ENCODE measurements around the gene COBLL1.

Gene COBLL1

DNA sequence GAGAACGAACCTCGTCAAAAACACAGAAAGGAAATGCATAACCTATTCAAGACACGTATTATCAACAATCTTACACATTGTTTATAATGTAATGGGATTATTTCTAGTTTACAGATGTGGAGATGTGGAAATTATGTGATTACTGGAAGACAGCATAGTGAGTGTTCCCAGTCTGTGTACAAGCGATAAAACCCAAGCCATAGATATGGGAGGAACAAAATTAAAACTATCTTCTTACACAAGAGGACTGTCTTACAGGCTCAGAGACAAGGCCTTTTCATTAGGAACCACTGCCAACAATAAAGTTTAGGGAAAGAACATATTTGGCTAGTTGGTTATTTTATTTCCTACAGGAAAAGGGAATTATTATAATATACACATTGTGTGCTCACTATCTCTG, 20.3 kb downstream of the COBLL1 start:
- DNase-seq: no peak

DNA sequence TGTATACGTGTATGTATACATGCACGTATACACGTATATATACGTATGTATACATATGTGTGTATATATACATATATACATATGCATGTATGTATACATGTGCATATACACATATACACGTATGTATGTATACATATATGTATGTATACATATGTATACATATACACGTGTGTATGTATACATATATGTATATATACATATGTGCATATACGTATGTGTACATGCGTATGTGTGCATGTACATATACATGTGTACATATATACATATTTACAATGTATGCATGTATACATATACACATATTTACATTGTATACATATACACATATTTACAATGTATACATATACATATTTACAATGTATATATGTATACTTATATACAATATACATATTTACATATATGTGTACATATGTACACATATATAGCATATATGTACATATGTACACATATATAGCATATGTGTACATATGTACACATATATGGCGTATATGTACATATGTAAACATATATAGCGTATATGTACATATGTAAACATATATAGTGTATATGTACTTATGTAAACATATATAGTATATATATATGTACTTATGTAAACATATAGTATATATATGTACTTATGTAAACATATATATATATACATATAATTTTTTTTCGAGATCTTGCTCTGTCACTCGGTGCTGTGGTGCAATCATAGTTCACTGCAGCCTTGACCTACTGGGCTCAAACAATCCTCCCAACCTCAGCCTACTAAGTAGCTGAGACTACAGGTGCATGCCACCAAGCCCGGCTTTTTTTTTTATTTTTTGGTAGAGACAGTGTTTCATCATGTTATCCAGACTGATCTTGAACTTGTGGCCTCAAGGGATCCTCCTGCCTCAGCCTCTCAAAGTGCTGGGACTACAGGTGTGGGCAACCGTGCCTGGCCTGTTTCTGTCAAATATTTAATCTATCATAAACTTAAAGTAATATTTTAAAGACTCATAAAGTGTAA, 23.2 kb downstream of the COBLL1 start:
- DNase-seq: no peak

DNA sequence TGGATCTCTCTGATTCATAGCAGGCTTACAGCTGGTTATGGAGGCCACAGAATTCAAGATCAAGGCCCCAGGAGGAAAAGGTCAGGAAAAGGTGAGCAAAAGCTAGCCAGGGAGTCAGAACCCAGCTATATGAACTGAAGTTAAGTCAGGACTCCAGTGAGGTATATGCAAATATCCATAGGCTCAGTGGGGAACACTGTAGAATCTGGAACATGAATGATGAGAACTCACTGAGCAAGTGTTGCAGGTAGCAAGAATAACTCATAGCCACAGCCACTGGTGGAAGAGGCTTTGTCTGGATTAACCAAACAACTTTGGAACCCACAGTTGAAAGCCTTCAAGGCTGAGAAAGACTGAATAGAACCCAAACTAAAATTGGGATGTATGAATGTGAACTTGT, 24.7 kb downstream of the COBLL1 start:
- DNase-seq: no peak

DNA sequence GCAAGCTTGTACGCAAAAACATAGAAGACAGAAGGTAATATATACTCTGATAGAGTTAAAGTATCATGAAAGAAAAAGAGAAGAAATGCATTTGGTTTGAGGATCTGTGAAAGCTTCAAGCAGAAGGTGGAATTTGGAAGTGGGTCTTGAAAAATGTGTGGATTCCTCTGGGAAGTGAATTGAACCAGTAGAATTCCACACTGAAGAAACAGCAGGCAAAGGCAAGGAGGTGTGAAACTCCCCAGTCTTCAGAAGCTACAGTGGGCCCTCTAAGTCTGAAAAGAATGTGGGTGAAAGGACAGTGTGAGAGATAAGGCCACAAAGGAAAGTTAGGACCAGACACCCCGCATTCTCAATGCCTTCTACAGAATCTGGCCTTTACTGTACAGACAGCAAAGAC, 25.6 kb downstream of the COBLL1 start:
- no peak for DNase-seq

DNA sequence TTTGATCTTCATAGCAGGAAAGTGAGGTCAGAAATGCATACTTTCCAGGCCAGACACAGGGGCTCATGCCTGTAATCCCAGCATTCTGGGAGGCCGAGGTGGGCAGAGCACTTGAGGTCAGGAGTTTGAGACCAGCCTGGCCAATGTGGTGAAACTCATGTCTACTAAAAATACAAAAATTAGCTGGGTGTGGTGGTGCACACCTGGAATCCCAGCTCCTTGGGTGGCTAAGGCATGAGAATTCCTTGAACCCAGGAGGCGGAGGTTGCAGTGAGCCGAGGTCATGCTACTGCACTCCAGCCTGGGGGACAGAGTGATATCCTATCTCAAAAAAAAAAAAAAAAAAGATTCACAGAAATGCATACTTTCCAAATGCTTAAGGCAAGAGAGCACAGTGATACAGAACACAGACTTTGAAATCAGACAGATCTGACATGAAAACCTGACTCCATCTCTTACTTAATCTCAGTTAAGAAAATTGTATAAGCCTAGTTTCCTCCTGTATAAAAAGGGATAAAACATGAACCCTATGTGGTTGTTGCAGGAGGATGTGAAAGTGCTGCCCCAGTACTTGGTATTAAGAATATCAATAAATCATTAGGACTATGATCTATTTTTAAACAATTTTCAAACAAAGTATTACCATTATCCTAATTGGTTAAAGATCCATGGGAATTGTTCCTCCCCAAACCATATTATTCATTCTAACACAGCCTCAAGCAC, 26.4 kb downstream of the COBLL1 start:
- no peak for DNase-seq

DNA sequence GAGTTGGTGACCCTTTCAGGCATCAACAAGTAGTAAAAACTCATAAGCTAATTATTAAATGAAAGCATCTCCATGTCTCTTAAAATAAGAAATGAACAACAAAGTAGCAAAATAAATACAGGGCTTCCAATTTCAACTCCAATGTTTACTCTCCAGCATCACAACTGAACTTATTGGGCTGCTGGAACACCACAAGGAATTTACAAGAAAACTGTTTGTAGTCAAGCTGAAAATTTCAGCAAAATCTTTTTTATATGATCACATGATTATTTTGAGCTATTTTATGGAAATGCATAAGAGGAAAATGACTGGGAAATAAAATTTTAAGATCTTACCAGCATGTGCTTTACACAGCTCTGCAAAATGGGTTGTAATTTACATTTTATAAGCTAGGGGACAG, 28.1 kb downstream of the COBLL1 start:
- DNase-seq: no peak

DNA sequence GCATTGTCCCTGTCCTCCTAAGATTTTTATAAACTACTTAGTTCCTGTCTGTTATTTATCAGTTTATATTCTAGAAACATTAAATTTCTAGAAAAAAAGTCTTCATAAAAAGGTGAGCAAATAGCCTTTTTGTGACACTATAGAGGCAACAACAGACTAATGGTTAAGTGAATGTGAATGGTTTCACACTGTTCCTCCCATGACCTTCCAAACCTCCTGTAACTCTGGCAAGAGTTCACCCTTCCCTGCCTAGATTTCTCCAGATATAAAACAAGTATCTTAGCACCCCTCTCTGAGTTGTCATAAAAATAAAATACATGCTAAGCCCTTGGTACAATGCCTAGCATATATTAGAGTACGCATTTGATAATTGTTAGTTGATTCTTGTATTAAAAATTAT, 29.2 kb downstream of the COBLL1 start:
- no peak for DNase-seq

DNA sequence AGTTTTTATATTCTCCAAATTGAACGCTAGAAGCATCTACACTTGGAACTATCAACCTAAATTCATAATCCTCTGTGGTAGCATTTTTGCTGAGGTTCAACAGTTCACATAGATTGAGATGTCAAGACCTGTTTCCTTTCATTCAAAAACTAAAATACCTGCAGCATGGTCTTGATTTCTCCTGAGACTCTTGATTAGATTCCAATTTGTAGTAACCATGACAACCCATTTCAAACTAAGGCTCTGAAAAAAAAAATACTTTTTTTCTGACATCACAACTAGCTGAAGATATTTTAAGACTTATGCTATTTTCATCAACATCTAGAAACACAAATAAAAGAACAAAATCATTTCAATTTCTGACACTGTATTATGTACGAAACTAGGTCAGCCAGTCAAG, 29.8 kb downstream of the COBLL1 start:
- DNase-seq: no peak

DNA sequence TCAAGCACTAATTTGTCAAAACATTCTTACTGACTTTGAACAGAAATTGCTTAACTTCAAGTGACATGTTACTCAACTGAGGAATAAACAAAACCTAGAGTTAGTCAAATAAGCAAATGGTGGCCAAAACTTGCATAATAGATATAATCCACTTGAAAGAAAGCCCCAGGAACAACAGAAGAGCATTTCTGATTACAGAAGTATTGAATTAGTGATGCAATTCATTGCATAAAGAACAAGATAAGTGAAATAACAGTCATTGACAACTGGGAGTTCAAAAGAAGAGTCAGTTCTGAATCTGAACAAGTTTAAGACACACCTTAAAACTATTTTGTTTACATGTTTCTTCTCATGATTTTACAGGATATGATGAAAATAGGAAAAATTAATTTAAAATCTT, 30.8 kb downstream of the COBLL1 start:
- no peak for DNase-seq

DNA sequence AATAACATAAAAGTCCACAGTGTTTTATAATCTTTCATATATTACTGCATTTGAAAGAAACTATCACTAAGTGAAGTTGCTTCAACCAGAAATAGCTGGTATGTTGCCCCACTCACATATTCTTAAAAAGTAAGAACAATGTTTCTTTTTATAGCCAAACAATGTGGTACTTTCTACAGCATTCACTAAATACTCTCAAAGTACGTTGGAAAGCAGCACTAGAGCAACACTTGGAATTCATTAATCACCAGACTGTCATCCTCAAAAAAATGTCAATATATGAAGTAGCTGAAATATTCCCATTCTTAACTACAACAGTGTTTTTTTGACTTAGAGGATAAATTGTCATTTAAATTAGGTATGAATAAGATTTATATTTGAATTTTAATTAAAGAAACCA, 32.8 kb downstream of the COBLL1 start:
- DNase-seq: no peak

DNA sequence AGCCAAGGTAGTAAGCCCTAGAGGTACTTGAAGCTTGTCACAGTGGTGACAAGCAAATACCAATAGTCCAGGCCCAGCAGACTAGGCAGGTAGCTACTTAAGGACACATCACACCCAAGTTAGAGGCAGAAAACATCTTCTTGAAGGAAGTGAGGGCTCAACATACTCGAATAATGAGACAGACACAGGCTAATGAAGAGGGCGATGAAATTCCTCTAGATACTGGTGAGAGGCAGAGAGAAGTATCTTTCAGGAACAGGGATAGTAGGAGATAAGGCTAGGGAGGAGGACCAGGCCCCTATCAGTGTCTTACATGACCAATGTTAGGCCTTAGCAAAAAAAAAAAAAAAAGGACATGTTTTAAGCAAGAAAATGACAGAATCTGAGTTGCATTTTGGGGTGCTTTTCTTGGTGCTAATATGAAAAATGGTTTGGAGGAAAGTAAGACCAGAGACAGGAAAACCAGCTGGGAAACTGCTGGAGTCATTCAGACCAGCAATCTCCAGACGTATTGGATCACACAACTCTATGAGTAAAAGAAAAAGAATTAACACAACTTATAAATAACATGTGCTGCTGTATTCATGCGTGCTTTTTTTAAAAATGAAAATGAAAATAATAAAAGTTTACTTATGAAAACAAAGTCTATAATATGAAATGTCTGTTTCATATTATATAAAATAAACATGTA, 37.7 kb downstream of the COBLL1 start:
- DNase-seq: no peak

DNA sequence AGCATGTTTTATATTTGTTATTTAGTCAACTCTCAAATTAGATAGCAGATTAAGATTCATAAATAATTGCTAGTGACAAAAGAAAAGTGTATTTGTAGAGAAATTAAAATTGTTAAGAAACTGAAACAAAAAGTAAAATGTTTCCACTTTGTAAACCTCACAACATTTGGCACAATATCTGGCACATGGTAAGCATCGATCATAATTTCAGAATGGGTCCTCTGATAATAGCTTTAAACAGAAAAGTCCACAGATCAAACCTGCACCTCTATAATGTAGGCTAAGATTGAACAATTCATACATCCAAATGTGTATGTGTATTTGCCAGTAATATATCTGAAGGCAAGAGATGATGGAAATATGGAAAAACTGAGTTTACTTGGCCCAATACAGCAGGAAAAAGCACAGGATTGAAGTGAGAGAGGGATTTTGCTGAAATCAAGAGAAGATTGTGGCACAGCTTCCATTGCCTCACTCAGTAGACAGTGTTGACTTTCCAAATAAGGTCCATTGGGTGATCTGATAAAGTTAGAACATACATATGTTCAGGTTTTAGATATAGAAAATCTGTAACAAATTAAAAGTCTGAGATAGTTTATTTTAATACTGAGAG, 39.4 kb downstream of the COBLL1 start:
- no peak for DNase-seq

DNA sequence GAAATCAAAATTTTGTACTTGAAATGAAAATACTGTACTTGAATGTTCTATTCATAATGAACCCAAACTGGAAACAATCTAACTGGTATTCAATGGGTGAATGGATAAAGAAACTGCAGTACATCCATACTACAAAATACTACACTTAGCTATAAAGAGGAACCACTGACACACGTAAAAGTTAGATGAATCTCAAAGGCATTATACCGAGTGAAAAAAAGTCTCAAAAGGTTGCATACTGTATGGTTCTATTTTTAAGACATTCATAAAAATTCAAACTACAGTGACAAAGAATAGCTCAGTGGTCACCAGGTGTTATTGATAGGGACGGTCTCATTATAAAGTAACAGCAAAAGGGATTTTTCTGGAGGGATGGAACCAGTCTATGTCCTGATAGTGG, 41.1 kb downstream of the COBLL1 start:
- DNase-seq: no peak

DNA sequence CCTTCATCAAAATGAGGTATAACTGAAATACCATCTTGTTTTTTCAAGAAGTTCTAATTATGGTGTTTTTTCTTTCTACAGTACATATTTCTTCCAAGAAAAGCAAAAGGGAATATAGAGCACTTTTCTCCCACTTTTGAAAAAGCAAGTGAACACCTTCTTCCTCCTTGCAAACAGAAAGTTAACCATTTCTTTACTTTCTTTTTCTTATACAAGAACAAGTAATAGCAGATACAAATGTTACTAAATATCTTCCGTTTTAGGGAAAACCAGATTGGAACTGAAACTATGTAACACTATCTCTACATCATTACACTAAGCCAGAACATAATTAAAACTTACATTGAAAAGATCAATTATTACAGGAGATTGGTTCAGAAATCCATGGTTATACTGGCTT, 44.0 kb downstream of the COBLL1 start:
- no peak for DNase-seq

DNA sequence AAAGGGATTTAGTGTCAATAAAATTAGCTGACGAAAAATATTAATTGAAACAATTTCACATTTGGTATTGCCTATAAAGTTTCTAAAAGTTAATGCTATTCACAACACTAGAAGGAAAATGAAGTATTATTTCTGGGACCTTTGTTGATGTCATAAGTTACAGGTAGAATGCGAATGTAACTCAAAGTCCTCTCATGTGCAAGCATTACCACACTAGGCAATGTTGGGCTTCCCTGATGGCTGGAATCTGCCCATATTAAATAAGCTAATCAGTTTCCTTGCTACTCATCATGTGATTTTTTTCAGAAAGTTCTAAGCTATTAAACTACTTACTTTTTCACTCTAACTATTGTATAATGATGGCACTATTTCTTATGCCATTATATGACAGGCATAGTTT, 44.6 kb downstream of the COBLL1 start:
- no peak for DNase-seq

DNA sequence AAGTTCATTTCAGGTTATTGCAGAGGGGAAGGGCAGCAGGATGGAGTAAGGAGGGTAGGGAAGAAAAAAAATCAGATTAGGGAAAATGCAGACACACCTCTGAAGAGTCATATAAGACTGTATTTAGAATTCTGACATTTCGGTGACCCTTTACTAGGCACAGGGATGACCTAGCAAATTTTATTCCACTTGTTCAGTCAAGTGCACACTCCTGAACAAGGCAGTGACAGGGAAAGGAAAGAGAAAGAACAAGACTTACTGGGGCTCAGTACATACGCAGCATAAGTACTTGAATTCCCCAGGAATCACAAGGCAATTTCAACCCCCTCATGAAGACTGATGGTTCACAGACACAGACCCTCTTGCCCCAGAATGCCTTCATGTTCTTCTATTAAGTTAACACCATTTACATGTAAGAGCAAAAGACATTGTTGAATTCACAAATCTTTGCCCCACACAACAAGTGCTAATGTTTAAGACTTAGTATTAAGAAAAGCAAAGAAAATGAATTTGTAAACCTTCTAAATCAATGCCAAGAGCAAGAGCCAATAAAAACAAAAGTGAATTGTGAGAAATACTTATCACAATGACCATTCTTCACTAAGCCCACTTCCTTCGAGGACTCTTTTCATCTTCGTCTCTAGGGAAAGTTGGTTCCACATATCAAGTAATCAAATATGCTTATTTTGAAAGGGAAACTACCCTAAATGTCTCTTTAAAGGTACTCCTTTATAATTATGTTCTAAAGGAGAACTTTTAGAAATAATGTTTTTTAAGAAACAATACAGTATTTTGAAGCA, 47.0 kb downstream of the COBLL1 start:
- no peak for DNase-seq

DNA sequence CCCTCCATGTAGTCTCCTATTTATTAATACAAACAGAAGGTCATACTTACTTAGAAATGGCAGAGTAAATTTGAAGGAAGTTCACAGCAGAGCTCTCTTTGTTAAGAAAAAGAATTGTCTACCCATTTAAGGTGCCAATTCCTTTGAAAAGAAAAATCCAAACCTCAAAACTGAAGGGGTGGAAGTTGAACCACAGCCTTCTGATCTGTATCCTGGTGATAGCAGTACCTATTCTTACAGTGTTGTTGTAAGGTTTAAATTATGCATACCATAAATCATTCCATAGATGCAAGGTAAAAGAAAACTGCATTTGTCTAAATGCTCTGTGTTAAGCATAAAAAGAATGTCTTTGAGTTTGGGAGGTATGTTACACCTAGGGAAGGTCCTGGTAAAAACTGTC, 47.6 kb downstream of the COBLL1 start:
- no peak for DNase-seq

DNA sequence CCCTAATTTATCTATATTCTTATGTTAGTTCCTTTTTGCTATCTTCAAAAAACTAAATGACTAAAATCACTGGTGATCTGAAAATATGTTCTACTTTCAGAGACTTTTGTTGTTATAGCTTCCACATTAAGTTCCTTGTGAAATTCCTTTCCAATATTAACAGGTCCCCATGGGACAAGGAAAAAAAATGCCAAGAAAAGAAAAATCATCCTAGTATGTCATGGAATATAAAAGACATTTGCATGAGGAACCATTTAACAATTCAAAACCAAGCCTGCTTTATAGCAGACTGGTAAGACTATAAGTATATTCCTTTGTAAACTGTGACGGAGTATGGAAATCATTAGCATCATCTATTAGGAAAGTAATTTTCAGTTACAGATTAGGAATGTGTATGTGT, 48.1 kb downstream of the COBLL1 start:
- no peak for DNase-seq

DNA sequence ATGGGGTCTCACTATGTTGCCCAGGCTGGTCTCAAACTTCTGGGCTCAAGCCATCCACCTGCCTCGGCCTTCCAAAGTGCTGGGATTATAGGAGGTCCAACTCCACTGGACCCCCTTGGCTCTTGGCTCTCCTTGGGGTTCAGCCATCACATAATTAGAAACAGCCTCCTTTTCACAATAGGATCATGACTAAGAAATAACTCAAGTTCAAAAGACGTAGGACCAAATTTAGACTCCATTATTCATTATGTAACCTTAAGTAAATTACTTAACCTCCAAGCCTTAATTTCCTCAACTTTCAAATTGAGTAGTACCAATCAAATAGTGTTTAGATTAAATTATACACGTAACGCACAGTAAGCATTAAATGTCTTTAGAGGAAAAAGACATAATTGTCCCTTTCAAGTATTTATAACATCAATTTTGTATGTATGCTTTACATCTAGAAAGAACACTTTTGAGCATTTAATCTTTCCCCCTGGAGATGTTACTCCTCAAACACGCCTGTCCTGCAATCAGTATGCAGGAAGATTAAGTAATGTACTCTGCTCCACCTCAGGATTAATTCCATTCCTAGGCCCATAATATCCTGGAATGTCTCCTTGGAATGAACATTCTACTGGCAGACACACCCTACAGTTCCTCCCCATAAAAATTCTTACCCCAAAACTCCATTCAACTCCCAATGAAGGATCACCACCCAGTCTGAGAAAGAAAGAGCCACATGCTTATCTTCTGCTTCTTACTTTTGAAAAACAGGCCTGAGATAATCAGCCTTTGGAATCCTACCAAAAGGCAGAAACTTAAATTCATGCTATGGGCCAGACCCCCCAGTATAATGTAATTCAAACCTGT, 49.1 kb downstream of the COBLL1 start:
- DNase-seq: no peak

DNA sequence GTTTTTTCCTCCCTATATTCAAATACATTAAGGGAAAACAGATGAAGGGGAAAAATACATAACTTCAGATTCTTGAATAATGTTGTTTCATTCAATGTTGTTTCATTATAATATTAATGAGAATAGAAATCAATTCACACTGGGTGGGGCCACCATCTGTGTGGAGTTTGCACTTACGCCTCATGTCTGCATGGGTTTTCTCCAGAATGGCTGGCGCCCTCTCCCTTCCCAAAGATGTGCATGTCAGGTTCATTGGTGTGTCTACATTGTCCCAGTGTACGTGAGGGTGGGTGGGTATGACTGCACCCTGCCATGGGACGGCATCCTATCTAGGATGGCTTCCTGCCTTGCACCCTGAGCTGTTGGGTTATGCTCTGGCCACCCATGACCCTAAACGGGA, 51.7 kb downstream of the COBLL1 start:
- DNase-seq: no peak

DNA sequence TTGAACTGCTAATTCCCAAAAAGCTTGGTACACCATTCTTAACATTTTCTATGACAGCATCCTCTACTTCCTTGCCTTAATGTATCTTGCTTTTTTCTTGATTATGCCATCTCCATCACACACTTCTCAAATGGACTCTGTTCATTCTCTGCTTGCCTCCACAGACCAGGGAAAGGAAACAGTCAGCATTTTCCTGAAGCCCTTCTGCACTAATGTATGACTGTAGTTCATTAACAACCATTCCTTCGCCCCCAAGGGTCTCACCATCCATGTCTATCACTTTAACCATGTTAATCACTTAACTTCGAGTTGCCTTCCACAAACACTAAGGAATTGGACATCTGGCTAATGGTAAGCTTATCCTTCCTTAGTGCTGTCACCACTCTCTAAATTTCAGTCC, 54.8 kb downstream of the COBLL1 start:
- DNase-seq: no peak

Measured in NCI-H748 treated with DMSO at 0.1 percent for 48 hours (cell line).